Activated CD4-positive, alpha-beta T cell treated with anti-CD3 and anti-CD28 coated beads, Interleukin-2, amount 50 U/mL, for 1 hour (primary cell): ENCODE data around the gene STK4.
A peak's percentile ranks its signal among the peaks of the same experiment; 100 is the strongest.

ENCODE experiments used
- DNase-seq: peaks from one replicate; pipeline ENCODE4 v3.0.0-alpha.2; 2020

The STK4 gene

DNA sequence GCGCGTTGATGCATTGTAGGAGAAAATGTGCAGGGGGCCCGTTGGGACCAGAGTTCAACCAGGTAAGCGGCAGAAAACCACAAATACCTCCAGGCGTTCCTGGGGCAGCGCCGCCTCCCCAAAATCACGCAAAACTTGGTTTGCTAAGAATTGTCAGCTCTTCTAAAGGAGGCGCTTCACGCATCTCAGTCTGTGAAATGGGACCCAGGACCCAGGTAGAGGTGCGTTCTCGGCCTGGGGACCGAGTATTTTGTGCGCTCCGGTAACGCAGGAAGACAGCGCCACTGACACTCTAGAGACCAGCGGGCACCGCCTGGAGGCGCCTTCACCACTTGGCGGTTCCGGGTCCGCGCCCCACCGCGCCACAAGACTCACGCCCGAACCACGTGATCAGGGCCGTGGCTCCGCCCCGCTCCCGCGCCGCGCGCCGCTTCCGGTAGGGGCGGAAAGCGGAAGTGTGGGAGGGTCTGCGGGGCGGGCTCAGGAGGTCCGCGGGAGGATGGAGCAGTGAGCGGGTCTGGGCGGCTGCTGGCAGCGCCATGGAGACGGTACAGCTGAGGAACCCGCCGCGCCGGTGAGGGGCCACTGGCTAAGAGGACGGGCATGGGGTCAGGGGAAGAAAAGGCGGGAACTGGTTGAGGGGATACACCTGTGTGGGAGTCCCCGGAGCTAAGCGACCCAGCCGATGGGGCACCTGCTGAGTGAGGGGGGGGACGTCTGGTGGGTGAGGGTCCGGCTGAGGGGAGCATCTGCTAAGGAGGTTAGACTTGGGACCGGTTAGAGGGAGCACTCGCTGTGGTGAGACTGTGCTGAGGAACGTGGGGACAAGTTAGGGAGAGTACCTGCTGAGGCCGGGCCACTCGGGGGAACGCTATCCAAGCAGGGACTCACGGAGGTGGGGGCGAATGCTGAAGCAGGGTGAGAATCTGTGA is at the start of gene STK4:
Gene STK4, plus strand, starts transcription at position 483 of the 932 bp plus-strand sequence. Its CDS starts 57 bp downstream, at position 540.
- peak; percentile 95 for DNase-seq

DNA sequence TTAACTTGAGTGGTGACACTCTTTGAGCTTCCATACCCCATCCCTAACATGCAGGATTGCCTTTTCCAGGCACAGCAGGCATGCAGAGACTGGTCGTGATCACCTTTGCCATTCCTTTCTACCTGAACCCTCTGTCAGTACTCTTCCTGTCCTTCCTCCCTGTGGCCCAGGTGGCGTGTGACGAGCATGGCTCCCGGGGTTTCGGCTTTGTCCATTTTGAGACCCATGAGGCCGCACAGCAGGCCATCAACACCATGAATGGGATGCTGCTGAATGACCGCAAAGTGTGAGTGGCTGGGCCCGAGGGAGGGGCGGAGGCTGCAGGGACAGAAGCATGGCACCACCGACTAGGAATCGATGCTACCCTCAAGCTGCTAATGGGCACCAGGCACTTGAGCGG is 49.7 kb upstream of the STK4 start:
- no peak for DNase-seq

DNA sequence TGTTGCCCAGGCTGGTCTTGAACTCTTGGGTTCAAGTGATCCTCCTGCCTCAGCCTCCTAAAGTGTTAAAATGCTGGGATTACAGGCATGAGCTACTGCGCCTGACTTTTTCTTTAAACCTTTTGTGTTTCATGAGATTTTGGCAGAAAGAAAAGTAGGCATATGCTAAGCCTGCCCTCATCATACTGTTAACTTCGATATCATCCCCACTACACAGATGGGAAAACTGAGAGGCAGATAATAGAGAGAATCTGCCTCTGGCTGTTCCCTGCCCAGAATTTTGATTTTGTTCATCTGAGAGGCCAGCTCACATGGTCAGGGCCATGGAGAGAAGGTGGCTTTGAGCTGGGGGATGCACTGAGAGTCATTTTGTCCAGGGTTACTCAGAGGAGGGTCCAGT is 48.9 kb upstream of the STK4 start:
- no peak for DNase-seq

DNA sequence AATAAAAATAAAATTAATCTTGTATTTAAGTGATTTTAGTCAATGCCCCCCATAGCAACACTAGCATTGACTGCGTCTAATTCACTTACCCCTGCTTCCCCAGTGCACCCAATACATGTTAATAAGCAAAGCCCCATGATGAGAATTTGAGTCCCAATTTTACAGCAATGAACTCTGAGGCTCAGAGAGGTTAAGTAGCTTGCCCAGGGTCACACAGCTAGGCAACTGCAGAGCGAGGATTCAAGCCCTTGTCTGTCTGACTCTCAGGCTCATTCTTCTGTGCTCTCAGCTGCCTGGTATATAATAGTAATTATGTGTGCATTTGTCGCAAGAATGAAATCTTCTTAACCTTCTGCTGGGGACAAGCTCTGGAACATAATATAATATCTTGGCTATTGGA is 48.0 kb upstream of the STK4 start:
- no peak for DNase-seq

DNA sequence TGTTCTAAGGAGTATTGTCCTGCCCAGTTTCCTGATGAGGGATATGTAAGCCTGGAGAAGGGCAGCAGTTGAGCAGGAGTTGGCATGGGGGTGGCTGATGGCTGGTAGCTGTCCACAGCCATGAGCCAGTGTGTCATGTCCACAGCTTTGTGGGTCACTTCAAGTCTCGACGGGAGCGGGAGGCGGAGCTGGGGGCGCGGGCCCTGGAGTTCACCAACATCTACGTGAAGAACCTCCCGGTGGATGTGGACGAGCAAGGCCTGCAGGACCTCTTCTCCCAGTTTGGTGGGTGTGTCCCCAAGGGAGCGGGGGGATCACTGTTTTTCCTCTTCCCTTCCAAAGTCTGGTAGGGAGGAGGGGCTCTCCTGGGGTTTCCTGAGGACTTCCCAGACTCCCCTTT is 47.6 kb upstream of the STK4 start:
- no peak for DNase-seq

DNA sequence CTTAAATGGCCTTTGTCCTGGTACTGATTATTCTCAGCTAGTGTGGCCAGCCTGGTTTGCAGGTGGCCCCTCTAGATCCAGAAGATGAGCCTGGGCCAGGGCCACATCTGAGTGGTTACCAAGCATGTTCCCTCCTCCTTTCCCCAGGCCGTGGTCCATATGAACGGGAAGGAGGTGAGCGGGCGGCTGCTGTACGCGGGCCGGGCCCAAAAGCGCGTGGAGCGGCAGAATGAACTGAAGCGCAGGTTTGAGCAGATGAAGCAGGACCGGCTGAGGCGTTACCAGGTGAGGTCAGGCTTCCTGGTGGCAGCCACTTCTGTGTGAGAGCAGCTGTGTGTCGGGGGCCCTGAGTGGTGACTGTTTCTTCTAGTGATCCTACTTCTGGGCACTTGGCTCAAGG is 44.9 kb upstream of the STK4 start:
- no peak for DNase-seq

DNA sequence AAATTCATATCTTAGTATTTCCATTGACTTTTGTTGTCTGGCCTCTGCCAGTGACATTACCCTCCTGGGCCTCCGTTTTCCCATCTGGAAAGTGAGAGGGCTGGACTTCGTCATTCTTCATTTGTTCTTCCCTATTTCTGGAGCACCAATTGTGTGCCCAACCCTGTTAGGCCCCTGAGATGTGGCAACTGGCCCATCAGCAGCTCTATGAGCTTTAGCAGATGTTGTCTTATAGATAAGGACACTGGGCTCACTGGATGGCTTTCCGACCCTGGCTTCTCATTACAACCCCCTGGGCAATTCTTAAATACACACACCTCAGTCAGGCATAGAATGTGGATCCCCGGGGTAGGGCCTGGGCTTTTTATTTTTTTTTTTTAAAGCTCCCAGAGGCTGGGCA is 41.8 kb upstream of the STK4 start:
- no peak for DNase-seq

DNA sequence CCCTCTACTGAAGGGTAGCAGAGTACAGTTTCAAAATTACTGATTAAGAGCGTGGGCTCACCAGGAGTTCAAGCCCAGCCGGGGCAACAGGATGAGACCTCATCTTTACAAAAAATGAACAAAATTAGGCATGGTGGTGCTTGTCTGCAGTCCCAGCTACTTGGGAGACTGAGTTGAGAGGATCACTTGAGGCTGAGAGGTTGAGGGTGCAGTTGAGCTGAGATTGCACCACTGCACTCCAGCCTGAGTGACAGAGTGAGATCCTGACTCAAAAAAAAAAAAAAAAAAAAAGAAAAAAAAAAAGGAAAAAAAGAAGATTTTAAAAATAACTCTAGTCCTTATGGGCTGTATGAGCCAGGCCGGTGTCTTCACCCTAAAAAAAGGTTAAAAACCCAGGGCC is 37.7 kb upstream of the STK4 start:
- no peak for DNase-seq

DNA sequence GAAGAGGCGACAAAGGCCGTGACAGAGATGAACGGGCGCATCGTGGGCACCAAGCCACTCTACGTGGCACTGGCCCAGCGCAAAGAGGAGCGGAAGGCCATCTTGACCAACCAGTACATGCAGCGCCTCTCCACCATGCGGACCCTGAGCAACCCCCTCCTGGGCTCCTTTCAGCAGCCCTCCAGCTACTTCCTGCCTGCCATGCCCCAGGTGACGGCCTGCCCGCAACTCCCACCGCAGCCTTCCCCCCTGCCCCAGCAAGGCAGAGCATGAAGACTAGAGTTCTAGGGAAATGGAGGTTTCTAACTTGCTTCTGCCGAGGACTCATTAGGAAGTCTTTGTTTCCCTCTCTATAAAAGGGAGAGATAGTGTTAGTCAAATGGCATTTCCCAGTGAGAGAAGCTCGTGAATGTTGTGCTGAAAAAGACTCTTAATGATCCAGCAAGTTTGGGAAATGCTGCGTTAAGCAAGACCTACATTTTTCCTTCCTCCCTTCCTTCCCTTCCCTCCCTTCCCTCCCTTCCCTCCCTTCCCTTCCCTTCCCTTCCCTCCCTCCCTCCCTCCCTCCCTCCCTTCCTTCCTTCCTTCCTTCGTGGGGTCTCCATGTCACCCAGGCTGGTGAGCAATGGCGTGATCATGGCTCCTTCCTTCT is 35.7 kb upstream of the STK4 start:
- no peak for DNase-seq

DNA sequence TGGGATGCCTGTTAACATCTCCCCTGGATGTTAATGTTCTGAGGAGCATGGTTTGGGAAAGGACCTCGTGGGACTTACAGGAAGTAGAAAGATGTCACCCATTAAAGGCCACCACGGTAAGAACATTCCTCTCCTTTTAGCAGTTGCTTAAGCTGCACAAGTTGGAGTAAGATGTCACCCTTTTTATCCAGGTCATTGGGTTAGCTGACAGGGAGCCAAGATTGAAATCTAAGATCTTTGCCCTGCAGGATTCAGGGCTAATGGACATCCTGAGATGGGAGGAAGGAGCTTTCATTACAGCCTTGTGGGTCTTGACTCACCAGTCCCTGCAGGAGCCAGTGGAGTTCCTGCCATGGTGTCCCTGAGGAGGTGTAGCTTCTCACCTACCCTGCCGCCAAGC is 34.4 kb upstream of the STK4 start:
- no peak for DNase-seq

DNA sequence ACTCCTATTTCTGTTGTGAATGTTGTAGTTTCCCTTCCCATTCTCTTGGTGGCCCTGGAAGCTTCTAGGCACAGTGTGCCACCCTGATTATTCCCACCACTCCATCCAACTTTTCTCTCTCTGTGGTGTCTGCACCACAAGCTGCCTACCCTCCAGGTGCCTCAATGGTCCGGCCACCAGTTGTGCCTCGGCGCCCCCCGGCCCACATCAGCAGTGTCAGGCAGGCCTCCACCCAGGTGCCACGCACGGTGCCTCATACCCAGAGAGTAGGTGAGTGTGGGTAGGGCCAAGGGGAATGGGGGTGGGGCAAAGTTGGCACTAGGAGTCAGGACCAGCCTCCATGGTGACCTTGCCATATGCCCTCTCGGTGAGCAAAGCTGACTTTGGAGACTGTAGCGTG is 33.4 kb upstream of the STK4 start:
- DNase-seq: no peak

DNA sequence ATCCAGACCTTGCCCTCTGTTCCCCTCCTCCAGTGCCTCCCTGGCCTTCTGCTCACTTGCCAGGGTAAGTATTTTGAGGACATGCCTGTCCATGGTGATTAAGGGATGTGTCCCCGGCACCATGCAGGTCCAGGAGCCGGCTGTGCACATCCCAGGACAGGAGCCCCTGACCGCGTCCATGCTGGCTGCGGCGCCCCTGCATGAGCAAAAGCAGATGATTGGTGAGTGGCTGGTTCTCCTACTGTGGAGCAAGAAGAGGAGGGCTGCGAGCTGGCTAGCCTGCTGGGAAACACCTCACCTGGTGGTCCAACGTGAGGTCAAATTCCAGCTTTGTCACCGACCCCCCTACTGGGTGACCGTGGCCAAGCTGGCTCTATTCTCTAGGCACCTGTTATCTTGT is 29.8 kb upstream of the STK4 start:
- DNase-seq: no peak

DNA sequence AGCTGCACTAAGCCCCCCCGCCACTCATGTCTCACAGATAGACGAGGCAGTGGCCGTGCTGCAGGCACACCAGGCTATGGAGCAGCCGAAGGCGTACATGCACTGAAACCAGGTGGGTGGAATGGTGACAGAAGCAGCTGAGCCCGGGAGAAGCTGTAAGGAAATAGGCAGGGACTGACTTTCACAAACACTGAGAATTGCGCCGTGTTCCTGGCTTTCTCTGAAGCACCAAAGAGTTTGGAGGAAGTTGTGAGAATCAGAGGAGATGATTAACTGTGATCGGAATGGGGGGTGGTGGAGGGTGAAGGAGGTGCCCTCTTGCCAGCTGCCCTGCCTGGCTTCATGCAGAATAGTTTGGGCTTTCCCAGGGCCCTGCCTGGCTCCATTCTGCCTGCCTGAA is 27.7 kb upstream of the STK4 start:
- no peak for DNase-seq

DNA sequence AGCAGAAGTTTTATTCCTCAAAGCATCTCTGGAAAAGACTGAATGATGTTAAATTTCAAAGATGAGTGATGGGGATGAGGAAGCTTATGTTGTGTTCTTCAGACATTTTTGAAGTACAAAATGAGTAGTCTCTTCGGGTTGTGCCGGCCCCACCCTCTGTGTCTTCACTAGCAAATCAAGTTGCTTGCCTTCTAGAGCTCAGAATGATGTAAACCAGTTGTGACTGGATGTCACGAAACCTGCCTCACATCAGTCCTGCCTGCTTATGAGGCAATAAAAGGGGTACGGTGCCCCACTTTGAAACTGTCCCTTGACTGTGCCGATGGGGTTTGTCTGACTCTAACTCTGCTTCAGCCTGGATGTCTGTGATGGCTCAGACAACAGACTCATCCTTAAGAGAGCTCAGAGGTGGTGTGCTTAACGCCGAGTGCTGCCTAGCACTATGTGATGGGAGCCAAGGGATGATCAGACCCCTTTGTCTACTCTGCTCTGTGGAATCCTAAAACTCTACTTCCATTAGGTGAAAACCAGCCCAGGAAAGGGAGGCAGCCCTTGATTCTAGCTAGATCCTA is 25.1 kb upstream of the STK4 start:
- DNase-seq: no peak

DNA sequence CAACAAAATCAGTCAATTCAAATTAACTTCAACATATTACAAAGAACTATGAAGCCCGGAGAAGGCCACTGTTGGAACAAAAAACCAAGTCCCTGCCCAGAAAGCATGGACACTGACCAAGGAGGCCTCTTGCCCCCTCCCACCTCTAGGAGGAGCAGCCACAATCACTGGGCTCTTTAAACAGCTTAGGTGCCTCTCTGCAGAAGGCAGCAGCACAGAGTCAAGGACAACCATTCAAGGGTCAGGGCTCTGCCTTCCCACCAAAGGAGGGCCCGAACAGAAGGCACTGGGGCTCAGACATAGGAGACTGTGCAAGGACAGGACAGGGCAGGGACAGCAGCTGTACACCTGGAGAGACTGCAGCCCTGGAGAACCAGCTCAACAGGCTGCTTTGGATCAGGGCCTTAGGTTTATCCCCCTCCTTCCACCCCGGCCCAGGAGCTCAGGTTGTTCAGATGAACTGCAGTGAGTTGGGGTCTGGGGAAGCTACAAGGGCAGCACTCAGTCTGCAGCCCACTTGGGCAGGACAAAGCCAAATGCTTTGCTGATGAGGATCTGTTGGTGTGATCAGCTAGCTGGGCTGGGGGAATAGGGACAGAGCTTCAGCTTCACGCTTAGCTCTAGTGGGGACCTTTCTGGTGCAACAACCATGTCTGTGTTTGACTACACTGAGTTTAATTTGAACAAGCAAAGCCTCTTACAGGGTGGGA is 23.9 kb upstream of the STK4 start:
- no peak for DNase-seq

DNA sequence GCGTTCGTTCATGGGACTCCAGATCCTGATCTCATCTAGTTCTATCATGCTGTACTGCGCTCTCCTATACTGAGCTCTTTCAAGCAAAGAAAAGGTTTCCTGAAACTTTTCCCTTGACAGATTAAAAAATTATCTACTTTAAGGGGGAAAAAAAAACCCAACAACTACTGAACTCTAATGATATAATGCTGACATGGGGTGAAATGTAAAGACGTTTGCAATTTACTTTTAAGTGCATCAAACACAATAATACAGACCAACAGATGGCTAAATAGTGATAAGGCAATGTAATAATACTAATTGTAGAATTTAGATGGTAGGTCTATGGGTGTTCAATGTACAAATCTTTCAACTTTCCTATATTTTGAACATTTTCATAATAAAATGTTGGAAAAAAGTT is 22.5 kb upstream of the STK4 start:
- no peak for DNase-seq

DNA sequence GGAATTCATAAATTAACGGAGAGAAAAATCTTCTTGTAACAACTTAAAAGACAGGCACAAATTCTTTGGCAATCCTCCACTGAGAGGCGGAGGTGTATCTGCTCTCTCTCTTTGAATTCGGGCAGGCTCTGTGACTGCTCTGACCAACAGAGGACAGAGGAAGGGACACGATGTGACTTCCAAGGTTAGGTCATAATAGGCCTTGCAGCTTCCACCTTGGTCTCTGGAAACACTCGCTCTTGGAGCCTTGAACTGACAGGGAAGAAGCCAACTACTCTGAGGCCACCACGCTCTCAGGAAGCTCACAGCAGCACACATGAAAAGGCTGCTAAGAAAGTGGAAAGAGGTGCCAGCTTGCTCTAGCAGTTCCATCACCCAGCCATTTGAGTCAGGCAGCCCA is 21.1 kb upstream of the STK4 start:
- DNase-seq: no peak

DNA sequence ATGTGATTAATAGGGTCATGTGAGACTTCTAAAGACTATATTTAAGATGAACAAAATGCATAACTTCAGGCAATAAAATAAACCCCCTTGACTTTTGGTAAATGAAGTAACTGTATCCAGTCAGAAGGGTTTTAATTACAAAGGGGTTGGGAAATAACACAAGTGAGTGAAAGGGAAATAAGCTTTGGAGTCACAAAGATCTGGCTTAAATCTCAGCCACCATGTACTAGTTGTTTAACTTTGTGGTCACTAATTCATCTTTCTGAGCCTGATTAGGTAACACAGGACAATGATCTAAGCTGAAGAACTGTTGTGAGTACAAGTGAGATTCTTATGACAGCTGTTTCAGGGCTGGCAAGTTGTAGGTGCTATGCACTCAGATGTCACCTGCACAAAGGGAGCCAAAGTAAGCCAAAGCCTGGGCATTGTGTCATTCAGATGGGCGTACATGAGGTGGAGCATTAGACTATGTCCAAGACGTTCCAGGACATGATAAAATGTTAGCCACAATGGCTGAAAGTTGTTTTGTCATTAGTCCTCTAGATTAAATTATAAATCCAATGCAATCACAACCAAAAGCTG is 19.9 kb upstream of the STK4 start:
- no peak for DNase-seq

DNA sequence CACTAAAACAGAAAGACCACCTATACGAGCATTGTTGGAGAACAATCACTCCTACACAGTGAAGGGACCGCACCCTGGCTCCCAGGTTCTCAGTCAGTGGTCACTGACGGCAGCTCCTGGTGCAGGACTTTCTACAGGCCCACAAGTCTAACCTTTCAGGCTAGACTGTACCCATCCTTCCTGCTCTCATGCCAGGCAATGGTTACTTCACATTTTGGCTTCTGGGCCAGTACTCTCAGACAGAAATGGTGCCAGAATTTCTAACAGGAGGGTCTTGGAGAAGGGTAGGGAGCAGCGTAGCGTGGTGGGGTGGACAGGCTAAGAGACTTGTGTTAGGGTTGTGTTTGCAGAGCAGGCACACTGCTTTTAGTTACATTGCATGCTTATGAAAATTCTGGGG is 18.2 kb upstream of the STK4 start:
- DNase-seq: no peak

DNA sequence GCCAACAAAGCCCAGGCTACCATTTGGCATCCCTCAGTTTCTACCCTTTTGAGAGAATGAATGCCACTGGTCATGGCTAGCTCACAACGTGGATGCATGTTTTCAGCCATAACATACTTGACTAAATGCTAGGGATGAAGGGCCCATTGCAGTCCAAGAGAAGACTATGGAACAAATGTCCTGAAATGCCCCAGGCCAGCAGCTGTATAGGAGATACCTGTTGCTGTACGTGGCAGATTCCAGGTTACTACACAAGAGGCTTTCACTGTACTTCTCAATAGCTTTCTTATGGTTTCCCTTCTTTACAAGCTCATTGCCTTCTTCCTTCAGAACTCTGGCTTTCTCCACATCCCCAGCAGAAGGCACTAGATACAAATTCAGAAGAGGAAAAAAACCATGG is 17.8 kb upstream of the STK4 start:
- no peak for DNase-seq

DNA sequence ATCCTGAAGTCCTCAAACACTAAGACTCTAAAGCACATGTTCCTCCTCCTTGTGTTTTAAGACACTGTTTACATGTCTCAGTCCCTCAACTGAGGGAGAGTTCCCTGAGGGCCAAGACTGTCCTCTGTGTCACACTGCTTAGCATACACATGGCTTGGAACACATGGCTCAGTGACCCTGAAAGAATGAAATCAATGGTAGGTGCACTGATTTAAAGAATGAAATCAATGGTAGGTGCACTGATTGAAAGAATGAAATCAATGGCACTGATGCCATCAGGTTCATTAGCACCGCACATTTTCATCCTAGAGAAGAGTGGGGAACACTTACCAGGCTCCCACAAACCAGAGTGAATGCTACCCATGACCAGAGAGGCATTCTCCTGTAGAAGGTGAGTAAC is 15.9 kb upstream of the STK4 start:
- no peak for DNase-seq

DNA sequence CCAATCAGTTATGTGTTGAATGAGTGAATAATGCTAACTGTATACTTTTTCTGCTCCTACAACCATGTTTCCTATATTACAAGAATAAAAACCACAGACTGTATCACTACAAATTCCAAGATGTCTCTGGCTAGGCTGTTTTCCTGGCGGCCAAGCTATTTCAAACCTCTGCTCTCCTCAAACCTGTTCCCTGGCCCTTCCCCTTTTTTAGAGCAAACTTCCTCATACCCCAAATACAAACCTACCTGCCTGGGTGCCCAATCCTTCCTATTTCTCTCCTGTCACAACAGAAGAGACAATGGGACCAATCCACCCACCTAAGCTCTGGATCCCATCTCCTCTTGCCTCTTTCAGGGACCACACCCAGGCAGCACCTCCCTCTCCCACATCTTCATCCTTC is 13.6 kb upstream of the STK4 start:
- DNase-seq: no peak

DNA sequence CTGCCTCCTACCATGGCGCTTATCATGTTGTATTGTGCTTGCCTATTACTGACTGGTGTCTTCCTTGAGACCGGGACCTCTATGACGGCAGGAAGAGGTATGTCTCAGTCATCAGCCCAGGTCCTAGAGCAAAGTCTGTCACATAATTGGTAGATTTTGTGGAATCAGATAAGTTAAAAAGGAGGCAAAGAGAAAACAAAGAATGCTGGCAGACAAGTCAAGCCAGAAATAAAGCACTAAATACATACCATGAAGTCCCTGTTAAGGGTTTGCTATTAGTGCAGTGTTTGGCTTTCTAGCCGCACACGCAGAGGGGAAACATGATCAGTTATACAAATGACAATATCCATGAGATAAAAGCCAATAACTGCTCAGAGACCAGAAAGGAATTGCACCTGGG is 12.1 kb upstream of the STK4 start:
- no peak for DNase-seq
